ENCODE measurements around the gene SNRPA. TPM values are rescaled to one million over a fixed set of nuclear protein-coding genes. Genes with fewer than 3 reads are reported as not detected.

Gene SNRPA
- total and polyA plus RNA-seq, 5 donors from 2014 or later = 36.3 to 78.6 (median 43.8) TPM

GRCh38 chr19:40744554-40745401, 6.2 kb upstream of the SNRPA start:
- H3K27me3 Mint-ChIP-seq = no peaks in the 10 kb centered on the region
- H3K27ac Mint-ChIP-seq = no peak overlapping the region
- H3K4me1 ChIP-seq (ENCODE audit: control insufficient read depth, insufficient read depth, low read length, poor library complexity, severe bottlenecking) = peaks cover 4% of the 10 kb centered on the region
- DNase-seq (peak in 1 of 3 donors; percentile 37), ATAC-seq (ENCODE audit: low read depth in 2 of 2) (peak in 1 of 2 donors; percentile 26)
- no peak overlapping the region for H3K4me3 ChIP-seq (ENCODE audit: low read depth, low read length)
- no peak overlapping the region for H3K4me3 Mint-ChIP-seq
- H3K4me1 Mint-ChIP-seq = peaks cover 0 to 4% (median 2%) of the 10 kb centered on the region in 4 donors
- no peaks in the 10 kb centered on the region for H3K9me3 ChIP-seq (ENCODE audit: control insufficient read depth in 2 of 2, low read length in 2 of 2)
- no peak overlapping the region for H3K27ac ChIP-seq (ENCODE audit: insufficient read depth, low read length, poor library complexity, severe bottlenecking)
- H3K27me3 ChIP-seq (ENCODE audit: control insufficient read depth, insufficient read depth, low read length) = no peaks in the 10 kb centered on the region
- no peaks in the 10 kb centered on the region for H3K36me3 Mint-ChIP-seq
- no peaks in the 10 kb centered on the region for H3K9me3 Mint-ChIP-seq
- no peaks in the 10 kb centered on the region for H3K36me3 ChIP-seq (ENCODE audit: control insufficient read depth, insufficient read depth, low read length)

- no peaks in the 10 kb centered on the region for H3K9me3 Mint-ChIP-seq
- no peak overlapping the region for H3K27ac Mint-ChIP-seq
Measured at GRCh38 chr19:40745402-40745780, 5.6 kb upstream of the SNRPA start.

GRCh38 chr19:40747536-40747935, 3.5 kb upstream of the SNRPA start:
- Mint-ChIP-seq H3K4me1 (peaks cover under 1 to 24% (median 10%) of the 10 kb centered on the region in 4 donors), H3K27ac (no peak overlapping the region), H3K4me3 (no peak overlapping the region), H3K27me3 (no peaks in the 10 kb centered on the region), H3K36me3 (peaks cover 1% of the 10 kb centered on the region), H3K9me3 (no peaks in the 10 kb centered on the region)
- Histone ChIP-seq H3K9me3 (ENCODE audit: control insufficient read depth in 2 of 2, low read length in 2 of 2) (no peaks in the 10 kb centered on the region), H3K27ac (ENCODE audit: insufficient read depth, low read length, poor library complexity, severe bottlenecking) (no peak overlapping the region), H3K4me1 (ENCODE audit: control insufficient read depth, insufficient read depth, low read length, poor library complexity, severe bottlenecking) (peaks cover 23% of the 10 kb centered on the region), H3K4me3 (ENCODE audit: low read depth, low read length) (no peak overlapping the region), H3K36me3 (ENCODE audit: control insufficient read depth, insufficient read depth, low read length) (no peaks in the 10 kb centered on the region), H3K27me3 (ENCODE audit: control insufficient read depth, insufficient read depth, low read length) (no peaks in the 10 kb centered on the region)
- DNase-seq = no peak
- ATAC-seq (ENCODE audit: low read depth in 2 of 2) = no peak

More at GRCh38 chr19:40745402-40745780, 5.6 kb upstream of the SNRPA start:
- H3K9me3 ChIP-seq (ENCODE audit: control insufficient read depth in 2 of 2, low read length in 2 of 2) = no peaks in the 10 kb centered on the region
- Mint-ChIP-seq H3K4me1 (peaks cover 0 to 10% (median 7%) of the 10 kb centered on the region in 4 donors), H3K36me3 (no peaks in the 10 kb centered on the region), H3K27me3 (no peaks in the 10 kb centered on the region), H3K4me3 (no peak overlapping the region)
- H3K4me1 ChIP-seq (ENCODE audit: control insufficient read depth, insufficient read depth, low read length, poor library complexity, severe bottlenecking) = peaks cover 8% of the 10 kb centered on the region
- no peak overlapping the region for H3K27ac ChIP-seq (ENCODE audit: insufficient read depth, low read length, poor library complexity, severe bottlenecking)
- no peak for DNase-seq
- H3K4me3 ChIP-seq (ENCODE audit: low read depth, low read length) = no peak overlapping the region
- H3K36me3 ChIP-seq (ENCODE audit: control insufficient read depth, insufficient read depth, low read length) = no peaks in the 10 kb centered on the region
- ATAC-seq (ENCODE audit: low read depth in 2 of 2) = no peak
- H3K27me3 ChIP-seq (ENCODE audit: control insufficient read depth, insufficient read depth, low read length) = no peaks in the 10 kb centered on the region

GRCh38 chr19:40750058-40750873, 737 bp upstream of the SNRPA start, which contains the start of gene ACTMAP:
Gene ACTMAP, minus strand, starts transcription at chr19:40750477. Its CDS starts 674 bp downstream, at chr19:40749803.
- Histone ChIP-seq H3K27me3 (ENCODE audit: control insufficient read depth, insufficient read depth, low read length) (no peaks in the 10 kb centered on the region), H3K27ac (ENCODE audit: insufficient read depth, low read length, poor library complexity, severe bottlenecking) (peak within 1 kb of the TSS; percentile 93), H3K4me3 (ENCODE audit: low read depth, low read length) (peak within 1 kb of the TSS; percentile 98), H3K9me3 (ENCODE audit: control insufficient read depth in 2 of 2, low read length in 2 of 2) (no peaks in the 10 kb centered on the region), H3K36me3 (ENCODE audit: control insufficient read depth, insufficient read depth, low read length) (no peaks in the 10 kb centered on the region), H3K4me1 (ENCODE audit: control insufficient read depth, insufficient read depth, low read length, poor library complexity, severe bottlenecking) (peaks cover 51% of the 10 kb centered on the region)
- Mint-ChIP-seq H3K36me3 (peaks cover 13% of the 10 kb centered on the region), H3K9me3 (no peaks in the 10 kb centered on the region), H3K4me3 (peak within 1 kb of the TSS; percentile 89 to 99 (median 98)), H3K27ac (peak within 1 kb of the TSS; percentile 98 to 99 (median 99)), H3K27me3 (no peaks in the 10 kb centered on the region), H3K4me1 (peaks cover 4 to 45% (median 24%) of the 10 kb centered on the region in 4 donors)
- peak; percentile 99 to 100 (median 100) for DNase-seq
- peak; percentile 90 to 92 for ATAC-seq (ENCODE audit: low read depth in 2 of 2)

GRCh38 chr19:40752257-40752781, 1.3 kb downstream of the SNRPA start:
- Histone ChIP-seq H3K4me1 (ENCODE audit: control insufficient read depth, insufficient read depth, low read length, poor library complexity, severe bottlenecking) (peaks cover 71% of the 10 kb centered on the region), H3K9me3 (ENCODE audit: control insufficient read depth in 2 of 2, low read length in 2 of 2) (no peaks in the 10 kb centered on the region), H3K4me3 (ENCODE audit: low read depth, low read length) (peak overlapping the region; percentile 98), H3K27ac (ENCODE audit: insufficient read depth, low read length, poor library complexity, severe bottlenecking) (peak overlapping the region; percentile 93), H3K36me3 (ENCODE audit: control insufficient read depth, insufficient read depth, low read length) (peaks cover 13% of the 10 kb centered on the region), H3K27me3 (ENCODE audit: control insufficient read depth, insufficient read depth, low read length) (no peaks in the 10 kb centered on the region)
- Mint-ChIP-seq H3K27me3 (no peaks in the 10 kb centered on the region), H3K4me1 (peaks cover 11 to 65% (median 35%) of the 10 kb centered on the region in 4 donors), H3K36me3 (peaks cover 20% of the 10 kb centered on the region), H3K9me3 (no peaks in the 10 kb centered on the region), H3K4me3 (peak overlapping the region; percentile 89 to 99 (median 98)), H3K27ac (peak overlapping the region; percentile 91 to 99 (median 98))
- ATAC-seq (ENCODE audit: low read depth in 2 of 2) (no peak), DNase-seq (peak in 1 of 3 donors; percentile 33)

- peaks cover 14 to 70% (median 38%) of the 10 kb centered on the region in 4 donors for H3K4me1 Mint-ChIP-seq
- H3K4me3 Mint-ChIP-seq = peak overlapping the region; percentile 82 to 96 (median 91)
- H3K27me3 ChIP-seq (ENCODE audit: control insufficient read depth, insufficient read depth, low read length) = no peaks in the 10 kb centered on the region
- H3K4me3 ChIP-seq (ENCODE audit: low read depth, low read length) = peak overlapping the region; percentile 81
- no peaks in the 10 kb centered on the region for H3K9me3 ChIP-seq (ENCODE audit: control insufficient read depth in 2 of 2, low read length in 2 of 2)
- peak overlapping the region; percentile 52 for H3K27ac ChIP-seq (ENCODE audit: insufficient read depth, low read length, poor library complexity, severe bottlenecking)
- H3K27me3 Mint-ChIP-seq = no peaks in the 10 kb centered on the region
- peaks cover 68% of the 10 kb centered on the region for H3K4me1 ChIP-seq (ENCODE audit: control insufficient read depth, insufficient read depth, low read length, poor library complexity, severe bottlenecking)
- DNase-seq (peak in 2 of 3 donors; percentile 8 to 64), ATAC-seq (ENCODE audit: low read depth in 2 of 2) (no peak)
- peaks cover 30% of the 10 kb centered on the region for H3K36me3 ChIP-seq (ENCODE audit: control insufficient read depth, insufficient read depth, low read length)
- H3K27ac Mint-ChIP-seq = peak overlapping the region; percentile 62 to 96 (median 88)
- peaks cover 27% of the 10 kb centered on the region for H3K36me3 Mint-ChIP-seq
- no peaks in the 10 kb centered on the region for H3K9me3 Mint-ChIP-seq
Measured at GRCh38 chr19:40754611-40755247, 3.7 kb downstream of the SNRPA start.

GRCh38 chr19:40755248-40755624, 4.2 kb downstream of the SNRPA start:
- Histone ChIP-seq H3K9me3 (ENCODE audit: control insufficient read depth in 2 of 2, low read length in 2 of 2) (no peaks in the 10 kb centered on the region), H3K27ac (ENCODE audit: insufficient read depth, low read length, poor library complexity, severe bottlenecking) (peak overlapping the region; percentile 52), H3K4me3 (ENCODE audit: low read depth, low read length) (peak overlapping the region; percentile 81), H3K36me3 (ENCODE audit: control insufficient read depth, insufficient read depth, low read length) (peaks cover 35% of the 10 kb centered on the region), H3K4me1 (ENCODE audit: control insufficient read depth, insufficient read depth, low read length, poor library complexity, severe bottlenecking) (peaks cover 63% of the 10 kb centered on the region), H3K27me3 (ENCODE audit: control insufficient read depth, insufficient read depth, low read length) (no peaks in the 10 kb centered on the region)
- H3K27ac Mint-ChIP-seq = peak overlapping the region in 2 of 3 donors; percentile 62 to 67
- H3K9me3 Mint-ChIP-seq = no peaks in the 10 kb centered on the region
- no peak for DNase-seq
- H3K36me3 Mint-ChIP-seq = peaks cover 31% of the 10 kb centered on the region
- peak overlapping the region; percentile 82 to 96 (median 91) for H3K4me3 Mint-ChIP-seq
- ATAC-seq (ENCODE audit: low read depth in 2 of 2) = no peak
- no peaks in the 10 kb centered on the region for H3K27me3 Mint-ChIP-seq
- peaks cover 16 to 68% (median 36%) of the 10 kb centered on the region in 4 donors for H3K4me1 Mint-ChIP-seq

Data from CD4-positive, CD25-positive, alpha-beta regulatory T cell (primary cell).